ENCODE measurements around the gene C15orf39.

- TF ChIP-seq EZH2 (IDR thresholded peaks at IDR 0.05; ENCODE audit: borderline replicate concordance, low read depth, low read length, poor library complexity, severe bottlenecking) = no peak
- TF ChIP-seq CTCF (conservative IDR thresholded peaks at IDR 0.05; ENCODE audit: low read depth, low read length) = no peak
Measured at GRCh38 chr15:75177360-75178071, 24.2 kb upstream of the C15orf39 start.
